8988T (cell line): ENCODE data around the gene PHETA2.
"Not testable (repeated sequence)": the region's sequence is repeated elsewhere in the genome, so short reads cannot be mapped to it uniquely, and the experiment has no call there.

Source experiments
- DNase-seq: peaks from one replicate; pipeline ENCODE4 v3.0.0; 2011

PHETA2 gene

GRCh38 chr22:42070517-42071422, 3.3 kb upstream of the PHETA2 start, which contains the start of gene NAGA:
Gene NAGA (minus strand): TSS chr22:42070812. CDS start chr22:42070297, 515 bp downstream.
- peak; percentile 89 for DNase-seq

GRCh38 chr22:42071508-42071907, 2.5 kb upstream of the PHETA2 start:
- not testable (repeated sequence) for DNase-seq

GRCh38 chr22:42072606-42073330, 1.3 kb upstream of the PHETA2 start:
- no peak for DNase-seq

- DNase-seq, result no peak
Measured at GRCh38 chr22:42073621-42074041, 417 bp upstream of the PHETA2 start.

GRCh38 chr22:42074846-42075676, 1.0 kb downstream of the PHETA2 start:
- no peak for DNase-seq

- no peak for DNase-seq
Measured at GRCh38 chr22:42076764-42077485, 2.9 kb downstream of the PHETA2 start.

GRCh38 chr22:42077486-42078125, 3.6 kb downstream of the PHETA2 start:
- DNase-seq, result no peak

GRCh38 chr22:42078469-42079318, 4.6 kb downstream of the PHETA2 start:
- DNase-seq, result no peak

- peak; percentile 89 for DNase-seq
Measured at GRCh38 chr22:42079319-42080251, 5.5 kb downstream of the PHETA2 start, which contains the start of gene SMDT1. Gene SMDT1 (plus strand): TSS chr22:42079700. CDS start chr22:42079769, 69 bp downstream.

GRCh38 chr22:42080287-42080686, 6.2 kb downstream of the PHETA2 start:
- DNase-seq, result no peak

GRCh38 chr22:42083119-42083518, 9.1 kb downstream of the PHETA2 start:
- DNase-seq, result no peak

- DNase-seq, result no peak
Measured at GRCh38 chr22:42084874-42085273, 10.8 kb downstream of the PHETA2 start.

GRCh38 chr22:42086051-42086450, 12.0 kb downstream of the PHETA2 start:
- DNase-seq, result no peak

GRCh38 chr22:42090596-42091454, 16.8 kb downstream of the PHETA2 start, which contains the start of gene NDUFA6:
Gene NDUFA6 (minus strand): TSS chr22:42090772. CDS start chr22:42090744, 28 bp downstream.
- DNase-seq, result peak; percentile 60

GRCh38 chr22:42091455-42091782, 17.4 kb downstream of the PHETA2 start:
- DNase-seq, result no peak

GRCh38 chr22:42101199-42101598, 27.2 kb downstream of the PHETA2 start:
- DNase-seq, result no peak

GRCh38 chr22:42104332-42104860, 30.3 kb downstream of the PHETA2 start:
- DNase-seq, result not testable (repeated sequence)

- no peak for DNase-seq
Measured at GRCh38 chr22:42108848-42109247, 34.8 kb downstream of the PHETA2 start.
